Measurements from ENCODE around the gene NUP133.
"Not testable (repeated sequence)": the region's sequence is repeated elsewhere in the genome, so short reads cannot be mapped to it uniquely, and the experiment has no call there.

Gene NUP133

DNA sequence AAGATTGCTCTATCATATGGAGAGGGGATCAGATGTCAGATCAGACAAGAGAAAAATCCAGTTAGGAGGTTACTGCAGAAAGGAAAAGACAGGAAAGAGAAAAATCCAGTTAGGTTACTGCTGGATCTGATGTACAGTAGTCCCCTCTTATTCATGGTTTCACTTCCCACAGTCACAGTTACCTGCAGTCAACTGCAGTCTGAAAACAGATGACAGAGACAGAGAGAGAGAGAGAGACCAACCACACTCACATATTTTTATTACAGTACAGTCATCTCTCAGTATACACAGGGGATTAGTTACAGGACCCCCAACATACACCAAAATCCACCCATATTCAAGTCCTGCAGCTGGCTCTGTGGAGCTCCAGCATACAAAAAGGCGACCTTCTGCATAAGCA is 29.3 kb downstream of the NUP133 start:
- Mint-ChIP-seq H3K27me3 (ENCODE audit: low read depth) (no peaks in the 10 kb centered on the region), H3K4me1 (peaks cover 3% of the 10 kb centered on the region), H3K9me3 (no peaks in the 10 kb centered on the region), H3K4me3 (no peak overlapping the region), H3K36me3 (ENCODE audit: low read depth) (peaks cover 69% of the 10 kb centered on the region), H3K27ac (no peak overlapping the region)
- TF ChIP-seq, protein P1, sequence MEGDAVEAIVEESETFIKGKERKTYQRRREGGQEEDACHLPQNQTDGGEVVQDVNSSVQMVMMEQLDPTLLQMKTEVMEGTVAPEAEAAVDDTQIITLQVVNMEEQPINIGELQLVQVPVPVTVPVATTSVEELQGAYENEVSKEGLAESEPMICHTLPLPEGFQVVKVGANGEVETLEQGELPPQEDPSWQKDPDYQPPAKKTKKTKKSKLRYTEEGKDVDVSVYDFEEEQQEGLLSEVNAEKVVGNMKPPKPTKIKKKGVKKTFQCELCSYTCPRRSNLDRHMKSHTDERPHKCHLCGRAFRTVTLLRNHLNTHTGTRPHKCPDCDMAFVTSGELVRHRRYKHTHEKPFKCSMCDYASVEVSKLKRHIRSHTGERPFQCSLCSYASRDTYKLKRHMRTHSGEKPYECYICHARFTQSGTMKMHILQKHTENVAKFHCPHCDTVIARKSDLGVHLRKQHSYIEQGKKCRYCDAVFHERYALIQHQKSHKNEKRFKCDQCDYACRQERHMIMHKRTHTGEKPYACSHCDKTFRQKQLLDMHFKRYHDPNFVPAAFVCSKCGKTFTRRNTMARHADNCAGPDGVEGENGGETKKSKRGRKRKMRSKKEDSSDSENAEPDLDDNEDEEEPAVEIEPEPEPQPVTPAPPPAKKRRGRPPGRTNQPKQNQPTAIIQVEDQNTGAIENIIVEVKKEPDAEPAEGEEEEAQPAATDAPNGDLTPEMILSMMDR (IDR thresholded peaks at IDR 0.05; ENCODE audit: unreplicated experiment in 3 of 3) = no peak

DNA sequence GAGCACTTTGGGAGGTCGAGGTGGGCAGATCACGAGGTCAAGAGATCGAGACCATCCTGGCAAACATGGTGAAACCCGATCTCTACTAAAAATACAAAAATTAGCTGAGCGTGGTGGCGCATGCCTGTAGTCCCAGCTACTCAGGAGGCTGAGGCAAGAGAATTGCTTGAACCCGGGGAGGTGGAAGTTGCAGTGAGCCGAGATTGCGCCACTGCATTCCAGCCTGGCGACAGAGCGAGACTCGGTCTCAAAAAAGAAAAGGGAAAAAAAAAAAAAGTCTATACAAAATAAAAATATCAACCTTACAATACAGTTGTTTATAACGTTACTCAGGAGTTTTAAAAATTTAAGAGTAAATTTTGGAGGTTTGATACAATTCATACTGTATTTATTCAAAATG is 32.3 kb downstream of the NUP133 start:
- not testable (repeated sequence) for H3K4me3 Mint-ChIP-seq; H3K9me3 Mint-ChIP-seq; H3K27ac Mint-ChIP-seq; H3K27me3 Mint-ChIP-seq (ENCODE audit: low read depth); H3K4me1 Mint-ChIP-seq
- peaks cover 59% of the 10 kb centered on the region for H3K36me3 Mint-ChIP-seq (ENCODE audit: low read depth)

DNA sequence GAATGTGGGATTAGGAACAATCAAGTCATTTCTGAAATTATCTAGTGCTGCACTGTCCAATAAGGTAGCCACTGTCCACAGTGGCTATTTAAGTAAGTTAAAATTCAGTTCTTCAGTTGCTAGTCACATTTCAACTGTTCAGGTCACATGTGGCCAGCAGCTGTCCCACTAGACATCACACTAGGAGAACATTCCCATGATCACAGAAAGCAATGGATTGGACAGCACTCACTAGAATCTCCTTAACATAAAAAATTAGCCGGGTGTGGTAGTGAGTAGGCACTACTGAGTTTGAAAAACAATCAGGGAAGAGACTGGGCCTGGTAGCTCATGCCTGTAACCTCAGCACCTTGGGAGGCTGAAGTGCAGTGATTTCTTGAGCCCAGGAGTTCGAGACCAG is 33.6 kb downstream of the NUP133 start:
- Mint-ChIP-seq H3K9me3 (no peaks in the 10 kb centered on the region), H3K27ac (no peak overlapping the region), H3K4me3 (no peak overlapping the region), H3K27me3 (ENCODE audit: low read depth) (no peaks in the 10 kb centered on the region), H3K4me1 (peaks cover 3% of the 10 kb centered on the region), H3K36me3 (ENCODE audit: low read depth) (peaks cover 64% of the 10 kb centered on the region)
- TF ChIP-seq, protein P1 (IDR thresholded peaks at IDR 0.05; ENCODE audit: unreplicated experiment in 3 of 3) = no peak

DNA sequence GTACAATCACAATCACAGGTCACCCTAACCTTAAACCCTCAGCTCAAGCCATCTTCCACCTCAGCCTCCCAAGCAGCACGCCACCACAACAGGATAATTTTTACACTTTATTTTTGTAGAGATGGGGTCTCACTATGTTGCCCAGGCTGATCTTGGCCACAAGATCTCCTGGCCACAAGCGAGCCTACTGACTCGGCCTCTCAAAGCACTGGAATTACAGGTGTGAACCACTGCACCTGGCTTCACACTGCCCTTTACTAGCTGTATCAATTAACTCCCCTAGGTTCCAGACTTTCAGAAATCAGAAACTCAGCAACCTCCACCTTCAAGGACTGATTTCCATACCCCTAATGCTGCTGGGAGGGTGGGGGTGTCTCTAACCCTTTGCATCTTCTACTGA is 37.0 kb downstream of the NUP133 start:
- no peak overlapping the region for H3K27ac Mint-ChIP-seq
- no peak overlapping the region for H3K4me3 Mint-ChIP-seq
- no peaks in the 10 kb centered on the region for H3K9me3 Mint-ChIP-seq
- TF ChIP-seq, protein P1 (IDR thresholded peaks at IDR 0.05; ENCODE audit: unreplicated experiment in 3 of 3) = no peak
- H3K4me1 Mint-ChIP-seq = peaks cover 3% of the 10 kb centered on the region
- H3K27me3 Mint-ChIP-seq (ENCODE audit: low read depth) = no peaks in the 10 kb centered on the region
- peaks cover 60% of the 10 kb centered on the region for H3K36me3 Mint-ChIP-seq (ENCODE audit: low read depth)

DNA sequence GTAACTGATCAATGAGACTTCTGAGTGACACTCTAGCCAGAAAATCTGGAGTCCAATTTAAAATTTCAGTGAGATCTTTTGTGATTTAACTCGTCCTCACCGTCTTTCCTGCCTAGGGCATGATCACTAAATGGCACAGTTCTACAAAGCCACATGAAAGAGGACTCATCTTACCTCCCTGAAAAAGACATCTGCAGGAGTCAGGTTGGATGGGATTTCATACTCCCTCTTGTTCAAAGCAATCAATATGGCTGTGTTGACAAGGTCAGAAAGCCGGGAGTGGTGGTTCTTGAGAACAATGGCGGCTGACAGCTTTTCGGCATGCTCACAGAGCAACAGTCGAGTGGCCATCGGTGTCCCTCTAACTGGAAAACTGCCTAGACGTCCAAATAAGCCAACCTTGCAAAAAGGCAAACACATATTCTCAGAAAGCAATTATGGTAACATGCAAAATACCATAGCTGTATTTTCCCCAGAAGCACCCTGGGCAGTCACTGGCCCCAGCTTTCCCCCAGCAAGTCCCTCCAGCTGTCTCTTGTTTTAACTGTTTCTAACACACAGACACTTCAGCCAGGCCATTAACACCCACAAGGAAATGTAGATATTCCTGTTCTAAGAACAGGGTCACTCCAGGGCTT is 37.6 kb downstream of the NUP133 start:
- Mint-ChIP-seq H3K4me1 (peaks cover 3% of the 10 kb centered on the region), H3K36me3 (ENCODE audit: low read depth) (peaks cover 55% of the 10 kb centered on the region), H3K27me3 (ENCODE audit: low read depth) (no peaks in the 10 kb centered on the region), H3K4me3 (no peak overlapping the region), H3K27ac (no peak overlapping the region), H3K9me3 (no peaks in the 10 kb centered on the region)
- TF ChIP-seq, protein P1 (IDR thresholded peaks at IDR 0.05; ENCODE audit: unreplicated experiment in 3 of 3) = no peak

GRCh38 chr1:229466887-229467286 is 41.3 kb downstream of the NUP133 start:
- H3K4me3 Mint-ChIP-seq = no peak overlapping the region
- H3K9me3 Mint-ChIP-seq = no peaks in the 10 kb centered on the region
- TF ChIP-seq, protein P1 (IDR thresholded peaks at IDR 0.05; ENCODE audit: unreplicated experiment in 3 of 3) = no peak
- no peaks in the 10 kb centered on the region for H3K4me1 Mint-ChIP-seq
- no peak overlapping the region for H3K27ac Mint-ChIP-seq
- no peaks in the 10 kb centered on the region for H3K27me3 Mint-ChIP-seq (ENCODE audit: low read depth)
- H3K36me3 Mint-ChIP-seq (ENCODE audit: low read depth) = peaks cover 72% of the 10 kb centered on the region
